MM.1S (cell line): ENCODE data around the gene GPR4.

Experiments used
- DNase-seq: peaks from one replicate; pipeline ENCODE4 v3.0.0-alpha.2; 2015
- H2AFZ ChIP-seq: fragments of 300-600 bp; sonication (generic); 2 replicates; pipeline ENCODE4 v1.6.0; 2016; ENCODE audit warnings: antibody characterized with exemption, low read length
- H3F3A ChIP-seq: fragments of 300-600 bp; sonication (generic); 2 replicates; pipeline ENCODE4 v1.6.1; 2016; ENCODE audit warnings: mild to moderate bottlenecking, antibody characterized with exemption, low read length, moderate library complexity, mixed read lengths; ENCODE audit not compliant: insufficient read depth
- H3K27ac ChIP-seq: fragments of 300-600 bp; sonication (generic); 2 replicates; pipeline ENCODE4 v1.5.1; 2016; ENCODE audit warnings: mild to moderate bottlenecking, low read length
- H3K27me3 ChIP-seq: fragments of 300-600 bp; sonication (generic); replicated peaks from 2 replicates; pipeline ENCODE4 v1.6.0; 2016; ENCODE audit warnings: low read length; ENCODE audit not compliant: insufficient read depth
- H3K36me3 ChIP-seq: fragments of 300-600 bp; sonication (generic); replicated peaks from 2 replicates; pipeline ENCODE4 v1.6.1; 2016; ENCODE audit warnings: mild to moderate bottlenecking, low read length, mixed read lengths; ENCODE audit not compliant: insufficient read depth
- H3K4me1 ChIP-seq: fragments of 300-600 bp; sonication (generic); 2 replicates; pipeline ENCODE4 v1.6.1; 2016; ENCODE audit warnings: low read length, mixed read lengths
- H3K4me2 ChIP-seq: fragments of 300-600 bp; sonication (generic); 2 replicates; pipeline ENCODE4 v1.6.0; 2016; ENCODE audit warnings: low read depth, low read length
- H3K4me3 ChIP-seq: fragments of 300-600 bp; sonication (generic); 2 replicates; pipeline ENCODE4 v1.5.1; 2016; ENCODE audit warnings: low read length, mixed read lengths
- H3K79me2 ChIP-seq: fragments of 300-600 bp; sonication (generic); 2 replicates; pipeline ENCODE4 v1.6.1; 2016; ENCODE audit warnings: mixed run types, low read length, mixed read lengths
- H3K9ac ChIP-seq: fragments of 300-600 bp; sonication (generic); 2 replicates; pipeline ENCODE4 v1.6.1; 2016; ENCODE audit warnings: low read length, mixed read lengths
- H3K9me2 ChIP-seq: fragments of 300-600 bp; sonication (generic); replicated peaks from 2 replicates; pipeline ENCODE4 v1.6.1; 2016; ENCODE audit warnings: mild to moderate bottlenecking, low read length, mixed read lengths; ENCODE audit not compliant: insufficient read depth
- H3K9me3 ChIP-seq: fragments of 300-600 bp; sonication (generic); replicated peaks from 2 replicates; pipeline ENCODE4 v1.6.1; 2016; ENCODE audit warnings: mild to moderate bottlenecking, low read length, mixed read lengths; ENCODE audit not compliant: insufficient read depth
- H4K20me1 ChIP-seq: fragments of 300-600 bp; sonication (generic); 2 replicates; pipeline ENCODE4 v1.6.1; 2016; ENCODE audit warnings: mild to moderate bottlenecking, low read length, moderate library complexity, mixed read lengths; ENCODE audit not compliant: insufficient read depth
- EZH2 ChIP-seq: fragments of 300-600 bp; sonication (generic); optimal IDR thresholded peaks from 2 replicates; pipeline ENCODE3; 2017; ENCODE audit warnings: low read depth, mild to moderate bottlenecking, antibody characterized with exemption, low read length, mixed read lengths
- EZH2phosphoT487 ChIP-seq: fragments of 300-600 bp; sonication (generic); IDR thresholded peaks from 2 replicates; pipeline ENCODE4 v1.6.1; 2018; ENCODE audit warnings: antibody characterized with exemption, low read length
- TF ChIP-seq, protein P1 (sequence below): fragments of 300-600 bp; sonication (generic); IDR thresholded peaks from 2 replicates; pipeline ENCODE4 v1.5.1; 2016; ENCODE audit warnings: antibody characterized with exemption, low read length, mixed read lengths

The GPR4 gene

DNA sequence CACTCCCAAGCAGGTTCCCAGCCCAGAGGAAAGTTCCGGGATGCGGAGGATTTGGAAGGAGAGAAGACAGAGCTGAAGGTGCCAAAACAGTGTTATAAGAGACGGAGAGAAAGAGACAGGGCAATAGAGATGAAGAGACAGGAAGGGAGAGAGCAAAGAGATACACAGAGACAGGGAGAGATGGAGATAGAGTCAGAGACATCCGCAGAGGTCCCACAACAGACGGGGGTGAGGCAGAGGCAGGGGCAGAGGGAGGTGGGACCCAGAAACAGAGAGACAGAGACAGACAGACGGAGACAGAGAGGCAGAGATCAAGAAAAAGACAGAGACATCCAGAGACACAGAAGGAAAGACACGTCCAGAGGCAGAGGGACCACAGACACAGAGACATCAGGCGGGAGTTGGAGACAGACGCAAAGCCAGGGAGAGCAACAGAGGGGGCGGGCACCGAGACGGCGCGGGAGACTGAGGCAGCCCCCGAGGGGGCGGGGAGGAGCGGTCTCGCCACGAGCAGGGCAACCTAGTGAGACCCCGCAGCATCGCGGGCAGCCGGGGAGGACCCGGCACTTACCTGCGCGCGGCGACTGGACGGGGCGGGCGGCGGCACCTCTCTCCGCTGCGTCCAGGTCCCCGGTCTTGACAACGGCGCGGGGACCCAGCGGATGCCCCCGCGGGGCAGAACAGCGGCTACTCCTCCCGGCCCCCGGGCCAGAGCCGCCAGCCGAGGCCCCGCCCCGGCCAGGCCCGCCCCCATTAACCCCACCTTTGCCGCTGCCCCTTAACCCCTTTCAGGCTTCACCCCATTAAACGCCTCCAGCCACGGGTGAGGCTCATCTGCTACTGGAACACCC lies at the start of gene GPR4:
Gene GPR4 (minus strand): TSS at position 689 of the 851 bp plus-strand sequence. CDS start 10,346 bp downstream, outside the sequence.
- H3K9me3 ChIP-seq = no peaks in the 10 kb centered on the region
- H3K9ac ChIP-seq = no peak within 1 kb of the TSS
- no peak within 1 kb of the TSS for H3K4me2 ChIP-seq
- H3K27ac ChIP-seq = no peak within 1 kb of the TSS
- H3K79me2 ChIP-seq = no peaks in the 10 kb centered on the region
- TF ChIP-seq EZH2phosphoT487 = no peak
- TF ChIP-seq, protein P1, sequence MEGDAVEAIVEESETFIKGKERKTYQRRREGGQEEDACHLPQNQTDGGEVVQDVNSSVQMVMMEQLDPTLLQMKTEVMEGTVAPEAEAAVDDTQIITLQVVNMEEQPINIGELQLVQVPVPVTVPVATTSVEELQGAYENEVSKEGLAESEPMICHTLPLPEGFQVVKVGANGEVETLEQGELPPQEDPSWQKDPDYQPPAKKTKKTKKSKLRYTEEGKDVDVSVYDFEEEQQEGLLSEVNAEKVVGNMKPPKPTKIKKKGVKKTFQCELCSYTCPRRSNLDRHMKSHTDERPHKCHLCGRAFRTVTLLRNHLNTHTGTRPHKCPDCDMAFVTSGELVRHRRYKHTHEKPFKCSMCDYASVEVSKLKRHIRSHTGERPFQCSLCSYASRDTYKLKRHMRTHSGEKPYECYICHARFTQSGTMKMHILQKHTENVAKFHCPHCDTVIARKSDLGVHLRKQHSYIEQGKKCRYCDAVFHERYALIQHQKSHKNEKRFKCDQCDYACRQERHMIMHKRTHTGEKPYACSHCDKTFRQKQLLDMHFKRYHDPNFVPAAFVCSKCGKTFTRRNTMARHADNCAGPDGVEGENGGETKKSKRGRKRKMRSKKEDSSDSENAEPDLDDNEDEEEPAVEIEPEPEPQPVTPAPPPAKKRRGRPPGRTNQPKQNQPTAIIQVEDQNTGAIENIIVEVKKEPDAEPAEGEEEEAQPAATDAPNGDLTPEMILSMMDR = no peak
- no peak for TF ChIP-seq EZH2
- H3K36me3 ChIP-seq = no peaks in the 10 kb centered on the region
- H3K27me3 ChIP-seq = peaks cover 63% of the 10 kb centered on the region
- no peak within 1 kb of the TSS for H3K4me3 ChIP-seq
- no peak within 1 kb of the TSS for H2AFZ ChIP-seq
- no peak for DNase-seq
- no peaks in the 10 kb centered on the region for H3F3A ChIP-seq
- H3K4me1 ChIP-seq = 0 out of 2 replicates have a peak, but pooled peaks cover 7% of the 10 kb centered on the region
- no peaks in the 10 kb centered on the region for H3K9me2 ChIP-seq
- H4K20me1 ChIP-seq = no peaks in the 10 kb centered on the region

DNA sequence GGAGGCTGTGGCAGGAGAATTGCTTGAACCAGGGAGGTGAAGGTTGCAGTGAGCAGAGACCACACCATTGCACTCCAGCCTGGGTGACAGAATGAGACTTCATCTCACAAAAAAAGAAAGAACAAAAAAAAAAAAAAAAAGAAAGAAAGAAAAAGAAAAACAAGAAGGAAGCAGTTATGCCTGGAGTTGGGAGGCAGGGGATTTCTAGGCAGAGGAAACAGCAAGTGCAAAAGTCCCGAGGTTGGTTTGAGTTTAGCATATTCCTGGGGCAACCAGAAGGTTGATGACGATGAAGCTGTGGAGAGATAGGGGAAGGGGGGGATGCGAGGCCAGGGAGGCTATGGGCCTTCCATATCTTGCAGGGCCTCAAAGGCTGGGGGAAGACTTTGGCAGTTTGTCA lies 48.7 kb upstream of the GPR4 start:
- Histone ChIP-seq H3K79me2 (no peaks in the 10 kb centered on the region), H3K9me3 (no peaks in the 10 kb centered on the region), H3K27ac (no peak overlapping the region), H3K36me3 (no peaks in the 10 kb centered on the region), H3K4me3 (no peak overlapping the region), H3K4me2 (no peak overlapping the region), H3K27me3 (peaks cover 12% of the 10 kb centered on the region), H3K9me2 (no peaks in the 10 kb centered on the region), H3K4me1 (0 out of 2 replicates have a peak, but pooled peaks cover 3% of the 10 kb centered on the region), H2AFZ (no peak overlapping the region), H3K9ac (no peak overlapping the region), H3F3A (no peaks in the 10 kb centered on the region), H4K20me1 (no peaks in the 10 kb centered on the region)
- no peak for TF ChIP-seq EZH2
- TF ChIP-seq EZH2phosphoT487 = no peak
- TF ChIP-seq, protein P1 = no peak
- no peak for DNase-seq

DNA sequence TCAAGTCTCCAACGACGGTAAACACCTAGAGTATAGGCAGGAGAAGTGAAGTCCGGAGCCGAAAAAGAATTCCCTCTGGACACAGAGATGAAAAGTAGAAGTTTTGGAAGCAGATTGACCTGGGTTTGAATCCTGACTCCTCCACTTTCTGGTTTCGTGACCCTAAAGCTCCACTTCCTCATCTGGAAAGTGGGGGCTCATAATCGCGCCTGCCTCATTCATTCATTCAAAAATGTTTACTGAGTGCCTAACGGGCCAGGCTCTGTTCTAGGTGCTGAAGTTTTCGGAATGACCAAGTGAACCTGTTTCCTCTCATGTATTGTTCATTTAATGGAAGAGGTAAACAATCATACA lies 44.3 kb upstream of the GPR4 start:
- Histone ChIP-seq H3K27ac (no peak overlapping the region), H2AFZ (peak overlapping the region; percentile 87), H3K9me3 (no peaks in the 10 kb centered on the region), H3F3A (peaks cover 28% of the 10 kb centered on the region), H3K4me1 (0 out of 2 replicates have a peak, but pooled peaks cover 3% of the 10 kb centered on the region), H3K9ac (no peak overlapping the region; the same call in 1 of the 2 replicates), H3K4me3 (peak overlapping the region; percentile 66), H3K36me3 (no peaks in the 10 kb centered on the region), H3K79me2 (no peaks in the 10 kb centered on the region), H3K27me3 (peaks cover 6% of the 10 kb centered on the region; the same call in 1 of the 2 replicates), H3K9me2 (no peaks in the 10 kb centered on the region), H3K4me2 (peak overlapping the region; percentile 77), H4K20me1 (no peaks in the 10 kb centered on the region)
- TF ChIP-seq, protein P1 = no peak
- TF ChIP-seq EZH2phosphoT487 (no peak), EZH2 (no peak)
- no peak for DNase-seq
